Stimulated activated CD8-positive, alpha-beta memory T cell treated with anti-CD3 and anti-CD28 coated beads, Interleukin-7, amount 100 ng/mL, for 1 hour (primary cell): Measurements from ENCODE around the gene HSPA4.
"Not testable (repeated sequence)": the region's sequence is repeated elsewhere in the genome, so short reads cannot be mapped to it uniquely, and the experiment has no call there.

Experiments used
- DNase-seq, 2 donors: peaks; one replicate each; pipeline ENCODE4 v3.0.0-alpha.2; 2020; ENCODE audit warnings: low read depth in 2 of 2

The HSPA4 gene

GRCh38 chr5:133123297-133123696 is 71.5 kb downstream of the HSPA4 start:
- DNase-seq, result no peak

GRCh38 chr5:133124891-133125290 is 73.1 kb downstream of the HSPA4 start:
- DNase-seq, result no peak

- no peak for DNase-seq
Observed at GRCh38 chr5:133128066-133128465, 76.3 kb downstream of the HSPA4 start.

- no peak for DNase-seq
Observed at GRCh38 chr5:133129289-133129688, 77.5 kb downstream of the HSPA4 start.

GRCh38 chr5:133129950-133130349 is 78.1 kb downstream of the HSPA4 start:
- no peak for DNase-seq

GRCh38 chr5:133130387-133131118 is 78.7 kb downstream of the HSPA4 start:
- no peak for DNase-seq

- DNase-seq, result no peak
Observed at GRCh38 chr5:133132717-133133116, 80.9 kb downstream of the HSPA4 start.

- DNase-seq, result not testable (repeated sequence)
Observed at GRCh38 chr5:133133241-133133640, 81.4 kb downstream of the HSPA4 start.

- DNase-seq, result not testable (repeated sequence)
Observed at GRCh38 chr5:133136890-133137289, 85.1 kb downstream of the HSPA4 start.

GRCh38 chr5:133140311-133140710 is 88.5 kb downstream of the HSPA4 start:
- no peak for DNase-seq

- no peak for DNase-seq
Observed at GRCh38 chr5:133141746-133142145, 89.9 kb downstream of the HSPA4 start.

- no peak for DNase-seq
Observed at GRCh38 chr5:133142782-133143181, 91.0 kb downstream of the HSPA4 start.

- no peak for DNase-seq
Observed at GRCh38 chr5:133144245-133144981, 92.6 kb downstream of the HSPA4 start.

- no peak for DNase-seq
Observed at GRCh38 chr5:133145436-133146170, 93.8 kb downstream of the HSPA4 start.

GRCh38 chr5:133147411-133147810 is 95.6 kb downstream of the HSPA4 start:
- DNase-seq, result no peak

GRCh38 chr5:133147815-133148567 is 96.2 kb downstream of the HSPA4 start:
- DNase-seq, result no peak

GRCh38 chr5:133149345-133149744 is 97.5 kb downstream of the HSPA4 start:
- DNase-seq, result no peak

GRCh38 chr5:133150909-133151544 is 99.2 kb downstream of the HSPA4 start:
- DNase-seq, result no peak

GRCh38 chr5:133154274-133155075 is 102.7 kb downstream of the HSPA4 start:
- no peak for DNase-seq

- DNase-seq, result no peak
Observed at GRCh38 chr5:133155326-133155969, 103.6 kb downstream of the HSPA4 start.
